ENCODE measurements around the gene SRRM2. TPM values are rescaled to one million over a fixed set of nuclear protein-coding genes. Genes with fewer than 3 reads are reported as not detected.

SRRM2 gene
- total RNA-seq, 3 donors from 2014 or later (not counting 1 experiment from before 2014, with no cell fraction given), result 1,131 to 1,162 (median 1,149) TPM

GRCh38 chr16:2751577-2752034 lies 832 bp upstream of the SRRM2 start:
- peak overlapping the region; percentile 95 for H3K4me3 Mint-ChIP-seq
- Histone ChIP-seq H3K4me3 (ENCODE audit: low read length) (peak overlapping the region; percentile 67), H3K27me3 (ENCODE audit: control insufficient read depth, insufficient read depth, low read length) (no peaks in the 10 kb centered on the region), H3K4me1 (ENCODE audit: control insufficient read depth, insufficient read depth, low read length) (peaks cover 48% of the 10 kb centered on the region), H3K9me3 (ENCODE audit: control insufficient read depth, insufficient read depth, low read length) (peaks cover 7% of the 10 kb centered on the region), H3K27ac (ENCODE audit: low read length) (peak overlapping the region; percentile 97), H3K36me3 (ENCODE audit: control insufficient read depth, insufficient read depth, low read length) (peaks cover 2% of the 10 kb centered on the region)
- no peak for TF ChIP-seq CTCF (IDR thresholded peaks at IDR 0.05)
- no peaks in the 10 kb centered on the region for H3K9me3 Mint-ChIP-seq
- WGBS (ENCODE audit: insufficient coverage), result 65% methylated on average over 23 of the region's 23 CpGs
- H3K36me3 Mint-ChIP-seq, result no peaks in the 10 kb centered on the region
- intact Hi-C loops (cut with micrococcal nuclease), result loop anchor here (2.0 kb wide), 1 partner anchor 25 kb away; the partner anchor contains the start of gene ELOB
- no peaks in the 10 kb centered on the region for H3K27me3 Mint-ChIP-seq (ENCODE audit: low read depth in 2 of 2)
- peak overlapping the region; percentile 97 for H3K27ac Mint-ChIP-seq
- DNase-seq (no peak), ATAC-seq (no peak)
- peaks cover 41 to 50% of the 10 kb centered on the region in 2 donors for H3K4me1 Mint-ChIP-seq

- no peaks in the 10 kb centered on the region for H3K27me3 ChIP-seq (ENCODE audit: control insufficient read depth, insufficient read depth, low read length)
- Mint-ChIP-seq H3K4me3 (peak overlapping the region; percentile 93), H3K36me3 (peaks cover 8% of the 10 kb centered on the region), H3K9me3 (no peaks in the 10 kb centered on the region), H3K4me1 (peaks cover 55 to 64% of the 10 kb centered on the region in 2 donors), H3K27me3 (ENCODE audit: low read depth in 2 of 2) (no peaks in the 10 kb centered on the region), H3K27ac (peak overlapping the region; percentile 97)
- H3K4me3 ChIP-seq (ENCODE audit: low read length), result peak overlapping the region; percentile 88
- peaks cover 15% of the 10 kb centered on the region for H3K36me3 ChIP-seq (ENCODE audit: control insufficient read depth, insufficient read depth, low read length)
- H3K27ac ChIP-seq (ENCODE audit: low read length), result peak overlapping the region; percentile 97
- ATAC-seq (peak; percentile 37 to 66 (median 47)), DNase-seq (peak in 1 of 2 donors; percentile 81)
- under 1% methylated on average over 68 of the region's 82 CpGs for WGBS (ENCODE audit: insufficient coverage)
- peaks cover 7% of the 10 kb centered on the region for H3K9me3 ChIP-seq (ENCODE audit: control insufficient read depth, insufficient read depth, low read length)
- peaks cover 49% of the 10 kb centered on the region for H3K4me1 ChIP-seq (ENCODE audit: control insufficient read depth, insufficient read depth, low read length)
- intact Hi-C loops (cut with micrococcal nuclease), result loop anchor here (2.0 kb wide), 1 partner anchor 24 kb away; the partner anchor contains the start of gene ELOB
- no peak for TF ChIP-seq CTCF (IDR thresholded peaks at IDR 0.05)
Observed at GRCh38 chr16:2752850-2753732, 653 bp downstream of the SRRM2 start.

GRCh38 chr16:2753733-2754020 lies 1.2 kb downstream of the SRRM2 start:
- ATAC-seq (no peak), DNase-seq (no peak)
- Histone ChIP-seq H3K9me3 (ENCODE audit: control insufficient read depth, insufficient read depth, low read length) (peaks cover 7% of the 10 kb centered on the region), H3K4me3 (ENCODE audit: low read length) (peak overlapping the region; percentile 88), H3K4me1 (ENCODE audit: control insufficient read depth, insufficient read depth, low read length) (peaks cover 49% of the 10 kb centered on the region), H3K27ac (ENCODE audit: low read length) (peak overlapping the region; percentile 97), H3K27me3 (ENCODE audit: control insufficient read depth, insufficient read depth, low read length) (no peaks in the 10 kb centered on the region), H3K36me3 (ENCODE audit: control insufficient read depth, insufficient read depth, low read length) (peaks cover 21% of the 10 kb centered on the region)
- H3K9me3 Mint-ChIP-seq, result no peaks in the 10 kb centered on the region
- TF ChIP-seq CTCF (IDR thresholded peaks at IDR 0.05), result no peak
- peaks cover 59 to 67% of the 10 kb centered on the region in 2 donors for H3K4me1 Mint-ChIP-seq
- H3K4me3 Mint-ChIP-seq, result peak overlapping the region; percentile 93
- H3K27ac Mint-ChIP-seq, result peak overlapping the region; percentile 85 to 97
- intact Hi-C loops (cut with micrococcal nuclease), result loop anchor here (2.0 kb wide), 1 partner anchor 23 kb away; the partner anchor contains the start of gene ELOB
- H3K36me3 Mint-ChIP-seq, result peaks cover 14% of the 10 kb centered on the region
- 2% methylated on average over 5 of the region's 7 CpGs for WGBS (ENCODE audit: insufficient coverage)
- H3K27me3 Mint-ChIP-seq (ENCODE audit: low read depth in 2 of 2), result no peaks in the 10 kb centered on the region
